Keratinocyte (primary cell): ENCODE results near the gene PCCB. TPM values are rescaled to one million over a fixed set of nuclear protein-coding genes. Genes with fewer than 3 reads are reported as not detected.
A peak's percentile ranks its signal among the peaks of the same experiment; 100 is the strongest.

Source experiments
- DNase-seq: peaks from one replicate; pipeline ENCODE4 v3.0.0-alpha.2; 2011; ENCODE audit warnings: low read depth, missing footprints, low spot score
- FAIRE-seq: peaks from 2 replicates; lab custom pipeline; 2011; peaks lifted over from hg19 to GRCh38; lab: Jason Lieb, UNC
- H2AFZ ChIP-seq: 2 replicates; pipeline ENCODE4 v1.6.0; 2012; ENCODE audit warnings: low read length, control low read depth, inconsistent platforms; ENCODE audit not compliant: control insufficient read depth
- H3K27ac ChIP-seq: 2 replicates; pipeline ENCODE4 v1.5.1; 2011; ENCODE audit warnings: low read length; ENCODE audit not compliant: control insufficient read depth, insufficient read depth
- H3K27me3 ChIP-seq: 3 replicates; pipeline ENCODE4 v1.6.0; 2011; ENCODE audit warnings: low read length; ENCODE audit not compliant: control insufficient read depth, insufficient read depth; ENCODE audit errors: extremely low read depth
- H3K36me3 ChIP-seq, 2 experiments: 2 replicates in 1 of 2; 3 replicates in 1 of 2; pipeline ENCODE4 v1.5.1; 2011; ENCODE audit warnings: low read length in 2 of 2, mild to moderate bottlenecking in 1 of 2; ENCODE audit not compliant: control insufficient read depth in 2 of 2, insufficient read depth in 2 of 2; ENCODE audit errors: extremely low read depth in 1 of 2
- H3K4me1 ChIP-seq: 3 replicates; pipeline ENCODE4 v1.5.1; 2011; ENCODE audit warnings: low read length; ENCODE audit not compliant: control insufficient read depth, insufficient read depth; ENCODE audit errors: extremely low read depth
- H3K4me2 ChIP-seq: 3 replicates; pipeline ENCODE4 v1.6.0; 2011; ENCODE audit warnings: low read depth, low read length; ENCODE audit not compliant: control insufficient read depth, insufficient read depth; ENCODE audit errors: extremely low read depth
- H3K4me3 ChIP-seq, 3 experiments: fragments of 200-600 bp in 1 of 3; sonication (generic) in 1 of 3; 2 replicates in 2 of 3; 3 replicates in 1 of 3; pipeline ENCODE4 v1.5.1; 2011 to 2016; ENCODE audit warnings: low read length in 3 of 3, mild to moderate bottlenecking in 3 of 3, control low read depth in 2 of 3, inconsistent platforms in 1 of 3, low read depth in 1 of 3, mixed read lengths in 1 of 3, mixed run types in 1 of 3, moderate library complexity in 1 of 3; ENCODE audit not compliant: control insufficient read depth in 2 of 3, insufficient read depth in 2 of 3; ENCODE audit errors: extremely low read depth in 1 of 3
- H3K79me2 ChIP-seq: 2 replicates; pipeline ENCODE4 v1.6.0; 2012; ENCODE audit warnings: low read length; ENCODE audit not compliant: control insufficient read depth, insufficient read depth
- H3K9ac ChIP-seq: 3 replicates; pipeline ENCODE4 v1.6.0; 2011; ENCODE audit warnings: low read length; ENCODE audit not compliant: control insufficient read depth, insufficient read depth; ENCODE audit errors: extremely low read depth
- H3K9me1 ChIP-seq: 3 replicates; pipeline ENCODE4 v1.6.0; 2011; ENCODE audit warnings: low read length; ENCODE audit not compliant: control insufficient read depth, insufficient read depth; ENCODE audit errors: extremely low read depth
- H3K9me3 ChIP-seq: 2 replicates; pipeline ENCODE4 v1.5.1; 2012; ENCODE audit warnings: low read depth, low read length; ENCODE audit not compliant: control insufficient read depth
- H4K20me1 ChIP-seq: 3 replicates; pipeline ENCODE4 v1.6.0; 2011; ENCODE audit warnings: low read length; ENCODE audit not compliant: control insufficient read depth, insufficient read depth; ENCODE audit errors: extremely low read depth
- CTCF ChIP-seq, 3 experiments: IDR thresholded peaks in 1 of 3; conservative IDR thresholded peaks in 1 of 3; optimal IDR thresholded peaks in 1 of 3; 2 replicates in 2 of 3; 3 replicates in 1 of 3; pipeline versions ENCODE3 to v1.5.1; 2011; ENCODE audit warnings: low read length in 3 of 3, mild to moderate bottlenecking in 3 of 3, moderate library complexity in 2 of 3, control low read depth in 1 of 3, inconsistent platforms in 1 of 3; ENCODE audit not compliant: insufficient read depth in 2 of 3; ENCODE audit errors: extremely low read depth in 1 of 3
- EZH2 ChIP-seq: IDR thresholded peaks from one replicate; pipeline ENCODE4 v1.6.1; 2012; ENCODE audit warnings: inconsistent platforms, mild to moderate bottlenecking, low read length, moderate library complexity
- dilution Hi-C: fragments of 300-500 bp; cut with MboI; formaldehyde crosslinking; loops from one replicate; pipeline ENCODE4 v1.7.0; 2020; ENCODE audit warnings: low sequenced_read_pairs; ENCODE audit not compliant: extremely low pct_ligation_motif_present
- polyA plus RNA-seq, 5 experiments: library from polyadenylated mRNA; depleted of rRNA in 3 of 5; stranded (reverse) in 3 of 5; stranded (forward) in 1 of 5; unstranded in 1 of 5; fragments of >200 nt; gene quantifications; 1 replicate in 1 of 5; 2 replicates in 3 of 5; 3 replicates in 1 of 5; pipeline versions ENCODE4 v1.2.1 to v1.2.3, GENCODE V29; 2011 to 2012; ENCODE audit warnings: missing spikeins in 2 of 5, low read depth in 1 of 5, low replicate concordance in 1 of 5

PCCB gene
- polyA plus RNA-seq, 1 donor (not counting 4 experiments of a cell fraction or from before 2014, with no cell fraction given), result 46.9 TPM

DNA sequence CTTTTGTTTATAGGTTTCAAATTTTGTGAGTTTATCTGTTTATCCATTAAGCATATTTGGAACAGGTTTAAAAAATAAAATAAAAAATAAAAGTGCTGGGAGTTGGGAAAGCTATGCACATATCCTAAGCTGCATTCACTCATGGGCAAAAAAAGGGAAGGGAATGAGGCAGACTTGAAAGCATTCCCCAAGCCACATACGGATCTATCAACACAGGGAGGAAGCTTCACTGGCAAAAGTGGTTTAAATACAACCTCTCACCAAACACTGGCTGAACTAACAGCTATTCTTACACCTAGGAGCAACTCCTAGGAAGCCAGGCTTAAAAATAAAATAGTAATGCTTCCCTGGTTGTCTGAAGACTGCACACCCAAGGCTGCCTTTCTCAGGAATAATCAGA is 101.2 kb downstream of the PCCB start:
- peak; percentile 43 for FAIRE-seq
- no peaks in the 10 kb centered on the region for H3K36me3 ChIP-seq
- no peak overlapping the region for H3K9ac ChIP-seq

GRCh38 chr3:136351905-136352304 is 101.8 kb downstream of the PCCB start:
- H3K4me1 ChIP-seq, result peaks cover 8% of the 10 kb centered on the region
- H3K27ac ChIP-seq, result no peak overlapping the region
- no peaks in the 10 kb centered on the region for H3K9me3 ChIP-seq
- H3K4me2 ChIP-seq, result no peak overlapping the region
- no peak overlapping the region for H3K4me3 ChIP-seq
- H4K20me1 ChIP-seq, result no peaks in the 10 kb centered on the region
- H3K27me3 ChIP-seq, result no peaks in the 10 kb centered on the region
- DNase-seq (no peak), FAIRE-seq (no peak)
- no peaks in the 10 kb centered on the region for H3K36me3 ChIP-seq
- H3K9ac ChIP-seq, result no peak overlapping the region
- no peaks in the 10 kb centered on the region for H3K79me2 ChIP-seq
- H2AFZ ChIP-seq, result no peak overlapping the region
- dilution Hi-C loops, result no loop called here
- TF ChIP-seq CTCF (optimal IDR thresholded peaks at IDR 0.05 in 1 of 3, IDR thresholded peaks at IDR 0.05 in 1 of 3, conservative IDR thresholded peaks at IDR 0.05 in 1 of 3; ENCODE audit: extremely low read depth in 1 of 3, insufficient read depth in 2 of 3, low read length in 3 of 3), result no peak
- H3K9me1 ChIP-seq, result no peaks in the 10 kb centered on the region

More for the DNA sequence above, 101.2 kb downstream of the PCCB start:
- no peaks in the 10 kb centered on the region for H3K27me3 ChIP-seq
- DNase-seq, result no peak
- H2AFZ ChIP-seq, result no peak overlapping the region
- TF ChIP-seq EZH2 (no peak), CTCF (optimal IDR thresholded peaks at IDR 0.05 in 1 of 3, IDR thresholded peaks at IDR 0.05 in 1 of 3, conservative IDR thresholded peaks at IDR 0.05 in 1 of 3; ENCODE audit: extremely low read depth in 1 of 3, insufficient read depth in 2 of 3, low read length in 3 of 3) (no peak)
- H4K20me1 ChIP-seq, result no peaks in the 10 kb centered on the region
- no peaks in the 10 kb centered on the region for H3K9me1 ChIP-seq
- no peak overlapping the region for H3K27ac ChIP-seq
- dilution Hi-C loops, result no loop called here
- peaks cover 8% of the 10 kb centered on the region for H3K4me1 ChIP-seq
- H3K79me2 ChIP-seq, result no peaks in the 10 kb centered on the region
- no peak overlapping the region for H3K4me2 ChIP-seq
- H3K4me3 ChIP-seq, result no peak overlapping the region
- H3K9me3 ChIP-seq, result no peaks in the 10 kb centered on the region
